Right lobe of liver (tissue), 6 donors: ENCODE measurements around the gene SLC35F4. TPM values are rescaled to one million over a fixed set of nuclear protein-coding genes. Genes with fewer than 3 reads are reported as not detected.
A peak's percentile ranks its signal among the peaks of the same experiment; 100 is the strongest.

Experiments
- ATAC-seq, 4 donors: fragments of 200-7000 bp; cut with Tn5 transposase; one replicate each; pipeline ENCODE4 v1.9.1; 2020; ENCODE audit warnings: mild to moderate bottlenecking in 4 of 4, moderate library complexity in 4 of 4
- DNase-seq, 3 donors: peaks; one replicate each; pipeline ENCODE4 v3.0.0-alpha.2; 2020
- H3K27ac ChIP-seq, 3 donors: fragments of 200-600 bp; one replicate each; pipeline ENCODE4 v1.8.0; 2022
- H3K27me3 ChIP-seq, 2 donors: fragments of 200-600 bp; one replicate each; pipeline ENCODE4 v1.8.0; 2022
- H3K36me3 ChIP-seq, 4 donors: fragments of 200-600 bp; sonication (generic) in 1 of 4; one replicate each; pipeline versions ENCODE4 v1.5.1 to v1.8.0; 2017 to 2022; ENCODE audit warnings: control low read depth in 1 of 4
- H3K4me1 ChIP-seq, 4 donors: fragments of 200-600 bp; sonication (generic) in 1 of 4; one replicate each; pipeline versions ENCODE4 v1.5.1 to v1.8.0; 2017 to 2022; ENCODE audit warnings: control low read depth in 1 of 4
- H3K4me3 ChIP-seq, 3 donors: fragments of 200-600 bp; one replicate each; pipeline ENCODE4 v1.8.0; 2022
- H3K9me3 ChIP-seq, 4 donors: fragments of 200-600 bp; sonication (generic) in 1 of 4; one replicate each; pipeline versions ENCODE4 v1.5.1 to v1.8.0; 2017 to 2022; ENCODE audit warnings: control low read depth in 1 of 4
- POLR2A ChIP-seq: fragments of 450-650 bp; IDR thresholded peaks from one replicate; pipeline ENCODE4 v1.6.1; 2017; ENCODE audit warnings: antibody characterized with exemption, mild to moderate bottlenecking
- WGBS: methylation state at CpG from one replicate; pipeline ENCODE4 v1.1.6; 2018; ENCODE audit warnings: low coverage, low lambda C conversion rate; ENCODE audit not compliant: insufficient coverage; ENCODE audit errors: missing lambda C conversion rate; 5-methylcytosine and 5-hydroxymethylcytosine counted together
- intact Hi-C, 2 donors: fragments of 100-400 bp; cut with DNase I; formaldehyde crosslinking; loops; one replicate each; pipeline versions ENCODE4 v1.11.2 to v1.14.1; 2022
- total RNA-seq, 6 experiments: library from RNA; depleted of rRNA in 2 of 6; stranded (reverse); fragments of >200 nt in 2 of 6; fragmentation: NEBNext Ultra II Directional in 3 of 6; extraction: Animal tissue kit (Norgen Biotek cat#: 25700) in 3 of 6; gene quantifications; one replicate each; pipeline versions ENCODE4 v1.1.0 to v1.2.4, GENCODE V29; 2016 to 2023
- TF ChIP-seq, protein P1 (sequence below), 4 donors: fragments of 200-600 bp in 3 of 4; fragments of 450-650 bp in 1 of 4; IDR thresholded peaks; one replicate each; pipeline versions ENCODE4 v1.5.1 to v1.8.0; 2016 to 2022; ENCODE audit warnings: antibody characterized with exemption in 4 of 4, mild to moderate bottlenecking in 2 of 4
- donor health status: DM: no; HTN: yes; CAD: no.
- donor health status: DM: no; HTN: no; CAD: no.
- donor health status: DM: no; HTN: no; CAD: no.
- donor health status: DM: no; HTN: yes; CAD: no.
- donor health status: DM: no; HTN: yes; CAD: no.

SLC35F4 gene
- total RNA-seq, 6 experiments from 2014 or later: not detected

DNA sequence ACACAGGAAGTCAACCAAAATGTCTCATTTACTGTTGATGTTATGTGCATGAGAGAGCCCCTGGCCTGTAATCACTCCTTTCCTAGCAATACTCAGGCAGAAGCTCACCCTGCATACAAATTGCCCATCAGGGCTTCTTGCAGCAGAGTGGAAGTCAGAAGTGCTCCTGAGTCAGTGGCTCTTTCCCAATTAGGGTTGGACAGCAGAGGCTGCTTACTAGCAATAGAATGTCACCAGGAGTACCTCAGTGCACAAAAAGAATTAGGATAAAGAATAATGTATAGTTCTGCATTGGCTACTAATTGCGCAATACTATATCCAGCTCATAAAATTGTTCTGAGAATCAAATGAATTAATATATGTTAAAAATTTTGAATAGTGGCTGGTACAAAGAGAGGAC, 161.1 kb downstream of the SLC35F4 start:
- TF ChIP-seq, protein P1, sequence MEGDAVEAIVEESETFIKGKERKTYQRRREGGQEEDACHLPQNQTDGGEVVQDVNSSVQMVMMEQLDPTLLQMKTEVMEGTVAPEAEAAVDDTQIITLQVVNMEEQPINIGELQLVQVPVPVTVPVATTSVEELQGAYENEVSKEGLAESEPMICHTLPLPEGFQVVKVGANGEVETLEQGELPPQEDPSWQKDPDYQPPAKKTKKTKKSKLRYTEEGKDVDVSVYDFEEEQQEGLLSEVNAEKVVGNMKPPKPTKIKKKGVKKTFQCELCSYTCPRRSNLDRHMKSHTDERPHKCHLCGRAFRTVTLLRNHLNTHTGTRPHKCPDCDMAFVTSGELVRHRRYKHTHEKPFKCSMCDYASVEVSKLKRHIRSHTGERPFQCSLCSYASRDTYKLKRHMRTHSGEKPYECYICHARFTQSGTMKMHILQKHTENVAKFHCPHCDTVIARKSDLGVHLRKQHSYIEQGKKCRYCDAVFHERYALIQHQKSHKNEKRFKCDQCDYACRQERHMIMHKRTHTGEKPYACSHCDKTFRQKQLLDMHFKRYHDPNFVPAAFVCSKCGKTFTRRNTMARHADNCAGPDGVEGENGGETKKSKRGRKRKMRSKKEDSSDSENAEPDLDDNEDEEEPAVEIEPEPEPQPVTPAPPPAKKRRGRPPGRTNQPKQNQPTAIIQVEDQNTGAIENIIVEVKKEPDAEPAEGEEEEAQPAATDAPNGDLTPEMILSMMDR (IDR thresholded peaks at IDR 0.05): no peak
- TF ChIP-seq POLR2A: no peak
- Histone ChIP-seq H3K4me1 (no peaks in the 10 kb centered on the region), H3K27ac (no peak overlapping the region), H3K9me3 (no peaks in the 10 kb centered on the region), H3K27me3 (no peaks in the 10 kb centered on the region), H3K4me3 (no peak overlapping the region), H3K36me3 (no peaks in the 10 kb centered on the region)
- ATAC-seq (no peak), DNase-seq (no peak)
- 85% methylated on average over 1 of the region's 1 CpG for WGBS
- intact Hi-C loops: no loop called here

DNA sequence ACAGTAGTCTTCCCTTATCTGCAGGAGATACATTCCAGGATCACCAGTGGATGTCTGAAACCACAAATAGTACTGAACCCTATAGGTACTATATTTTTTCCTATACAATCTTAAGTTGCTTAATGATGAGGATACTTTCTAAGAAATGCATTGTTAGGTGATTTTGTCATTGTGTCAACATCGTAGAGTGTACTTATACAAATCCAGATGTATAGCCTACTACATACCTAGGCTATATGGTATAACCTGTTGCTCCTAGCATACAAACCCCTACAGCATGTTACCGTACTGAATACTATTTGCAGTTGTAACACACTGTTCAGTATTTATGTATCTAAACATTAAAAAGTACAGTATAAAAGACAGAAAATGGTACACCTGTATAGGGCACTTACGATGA, 165.9 kb downstream of the SLC35F4 start:
- no peaks in the 10 kb centered on the region for H3K36me3 ChIP-seq
- H3K27me3 ChIP-seq: no peaks in the 10 kb centered on the region
- H3K27ac ChIP-seq: no peak overlapping the region
- no peak overlapping the region for H3K4me3 ChIP-seq
- TF ChIP-seq POLR2A: no peak
- TF ChIP-seq, protein P1 (IDR thresholded peaks at IDR 0.05): no peak
- DNase-seq (no peak), ATAC-seq (no peak)
- no peaks in the 10 kb centered on the region for H3K9me3 ChIP-seq
- WGBS: 33% methylated on average over 3 of the region's 3 CpGs
- intact Hi-C loops: no loop called here
- no peaks in the 10 kb centered on the region for H3K4me1 ChIP-seq

DNA sequence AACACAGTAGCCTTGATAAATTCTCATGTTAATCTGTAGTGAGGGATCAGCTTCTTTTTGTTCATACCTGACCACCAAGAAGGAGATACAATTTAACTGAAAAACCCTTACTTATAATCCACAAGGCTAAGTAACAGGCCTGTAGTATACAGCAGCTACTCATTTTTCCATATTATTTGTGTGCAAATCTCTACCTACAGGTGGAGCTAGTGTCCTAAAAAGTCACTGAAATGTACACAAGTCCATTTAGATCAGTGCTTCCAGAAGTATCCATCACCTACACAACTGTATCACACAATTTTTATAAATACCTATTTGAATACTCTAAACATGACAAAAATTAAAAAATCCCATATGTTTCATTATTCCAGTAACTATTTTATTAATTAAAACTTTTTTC, 173.2 kb downstream of the SLC35F4 start:
- ATAC-seq (peak; percentile 44 to 68 (median 50)), DNase-seq (no peak)
- Histone ChIP-seq H3K9me3 (no peaks in the 10 kb centered on the region), H3K27me3 (no peaks in the 10 kb centered on the region), H3K27ac (no peak overlapping the region), H3K36me3 (no peaks in the 10 kb centered on the region), H3K4me3 (no peak overlapping the region), H3K4me1 (no peaks in the 10 kb centered on the region)
- intact Hi-C loops: no loop called here
- TF ChIP-seq POLR2A: no peak
- TF ChIP-seq, protein P1 (IDR thresholded peaks at IDR 0.05): peak; percentile 23 to 45 (median 40)

GRCh38 chr14:57687416-57687815, 178.5 kb downstream of the SLC35F4 start:
- Histone ChIP-seq H3K9me3 (no peaks in the 10 kb centered on the region), H3K4me1 (no peaks in the 10 kb centered on the region), H3K4me3 (no peak overlapping the region), H3K36me3 (no peaks in the 10 kb centered on the region), H3K27me3 (no peaks in the 10 kb centered on the region), H3K27ac (no peak overlapping the region)
- no peak for DNase-seq
- ATAC-seq: no peak
- 27% methylated on average over 1 of the region's 1 CpG for WGBS
- intact Hi-C loops: no loop called here
- no peak for TF ChIP-seq POLR2A
- TF ChIP-seq, protein P1 (IDR thresholded peaks at IDR 0.05): no peak

GRCh38 chr14:57686304-57686703, 179.6 kb downstream of the SLC35F4 start:
- ATAC-seq (no peak), DNase-seq (no peak)
- Histone ChIP-seq H3K9me3 (no peaks in the 10 kb centered on the region), H3K4me3 (no peak overlapping the region), H3K4me1 (no peaks in the 10 kb centered on the region), H3K27me3 (no peaks in the 10 kb centered on the region), H3K36me3 (no peaks in the 10 kb centered on the region), H3K27ac (no peak overlapping the region)
- intact Hi-C loops: no loop called here
- TF ChIP-seq, protein P1 (IDR thresholded peaks at IDR 0.05): no peak
- TF ChIP-seq POLR2A: no peak
- 54% methylated on average over 4 of the region's 4 CpGs for WGBS
